Measurements from ENCODE around the gene TOX2. TPM values are rescaled to one million over a fixed set of nuclear protein-coding genes. Genes with fewer than 3 reads are reported as not detected.

TOX2 gene
- total and polyA plus RNA-seq, 2 of the 8 experiments (the other 6 are each of a cell fraction or from before 2014, with no cell fraction given), result 1.8 to 3.4 TPM

DNA sequence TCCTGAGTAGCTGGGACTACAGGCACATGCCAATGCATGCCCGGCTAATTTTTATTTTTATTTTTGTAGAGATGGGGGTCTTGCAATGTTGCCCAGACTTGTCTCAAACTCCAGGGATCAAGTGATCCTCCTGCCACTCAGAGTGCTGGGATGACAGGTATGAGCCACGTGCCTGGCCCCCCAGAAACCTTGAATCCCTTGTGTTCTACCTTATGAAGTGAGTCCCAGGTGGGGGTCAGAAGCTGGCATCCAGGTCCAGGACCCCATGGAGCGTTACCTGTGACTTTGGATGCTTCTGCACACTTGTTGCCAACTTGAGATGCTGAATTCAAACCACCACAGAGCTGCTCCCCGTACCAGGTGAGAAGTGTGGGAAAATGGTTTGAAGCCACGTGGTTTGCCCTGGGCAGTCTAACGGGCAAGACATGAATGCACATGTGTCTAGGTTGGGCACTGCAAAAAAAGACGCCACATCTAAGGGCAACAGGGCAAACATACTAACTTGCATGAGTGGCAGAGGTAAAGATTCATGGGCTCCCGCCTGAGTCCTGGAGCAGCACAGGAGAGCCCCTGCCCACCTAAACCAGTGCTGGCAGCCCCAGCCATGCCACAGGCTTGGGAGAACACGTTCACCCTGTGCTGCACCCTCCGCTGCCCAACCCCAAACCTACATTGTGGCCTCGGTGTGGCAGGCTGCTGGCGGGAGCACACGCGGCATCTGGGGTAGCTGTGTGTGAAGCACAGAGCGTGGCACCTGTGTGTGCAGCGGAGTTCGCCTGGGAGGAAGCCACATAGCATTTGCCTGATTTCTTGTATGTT is 171.2 kb downstream of the TOX2 start (continued):
- no peak for TF ChIP-seq SP4 (IDR thresholded peaks at IDR 0.05; ENCODE audit: low read length)
- TF ChIP-seq, protein P1, sequence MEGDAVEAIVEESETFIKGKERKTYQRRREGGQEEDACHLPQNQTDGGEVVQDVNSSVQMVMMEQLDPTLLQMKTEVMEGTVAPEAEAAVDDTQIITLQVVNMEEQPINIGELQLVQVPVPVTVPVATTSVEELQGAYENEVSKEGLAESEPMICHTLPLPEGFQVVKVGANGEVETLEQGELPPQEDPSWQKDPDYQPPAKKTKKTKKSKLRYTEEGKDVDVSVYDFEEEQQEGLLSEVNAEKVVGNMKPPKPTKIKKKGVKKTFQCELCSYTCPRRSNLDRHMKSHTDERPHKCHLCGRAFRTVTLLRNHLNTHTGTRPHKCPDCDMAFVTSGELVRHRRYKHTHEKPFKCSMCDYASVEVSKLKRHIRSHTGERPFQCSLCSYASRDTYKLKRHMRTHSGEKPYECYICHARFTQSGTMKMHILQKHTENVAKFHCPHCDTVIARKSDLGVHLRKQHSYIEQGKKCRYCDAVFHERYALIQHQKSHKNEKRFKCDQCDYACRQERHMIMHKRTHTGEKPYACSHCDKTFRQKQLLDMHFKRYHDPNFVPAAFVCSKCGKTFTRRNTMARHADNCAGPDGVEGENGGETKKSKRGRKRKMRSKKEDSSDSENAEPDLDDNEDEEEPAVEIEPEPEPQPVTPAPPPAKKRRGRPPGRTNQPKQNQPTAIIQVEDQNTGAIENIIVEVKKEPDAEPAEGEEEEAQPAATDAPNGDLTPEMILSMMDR (IDR thresholded peaks at IDR 0.05; ENCODE audit: control extremely low read depth in 1 of 3, insufficient read depth in 1 of 3, low read depth in 1 of 3, low read length in 3 of 3), result no peak
- no peak for TF ChIP-seq GABPA (IDR thresholded peaks at IDR 0.05; ENCODE audit: borderline replicate concordance, insufficient read depth, low read length)
- TF ChIP-seq BACH1 (IDR thresholded peaks at IDR 0.05; ENCODE audit: low read length), result no peak
- no peak for TF ChIP-seq SRF (IDR thresholded peaks at IDR 0.05; ENCODE audit: low read depth, low read length)
- no peak for TF ChIP-seq POLR2A (IDR thresholded peaks at IDR 0.05; ENCODE audit: control extremely low read depth in 1 of 2, low read depth in 2 of 2, low read length in 2 of 2)
- no peak for TF ChIP-seq TCF12 (IDR thresholded peaks at IDR 0.05; ENCODE audit: low read depth, low read length)
- TF ChIP-seq POLR2AphosphoS5 (IDR thresholded peaks at IDR 0.05; ENCODE audit: low read depth, low read length), result no peak
- TF ChIP-seq ASH2L (IDR thresholded peaks at IDR 0.05; ENCODE audit: low read length), result no peak

Data from H1 (cell line).